HepG2 (cell line): ENCODE data around the gene ZMYND8. TPM values are rescaled to one million over a fixed set of nuclear protein-coding genes. Genes with fewer than 3 reads are reported as not detected.

Source experiments
- ATF3 ChIP-seq: sonication (generic); formaldehyde crosslinking; IDR thresholded peaks from 2 replicates; pipeline ENCODE4 v1.4.0; 2020; ENCODE audit warnings: missing genetic modification reagents
- ELF3 ChIP-seq: IDR thresholded peaks from 2 replicates; pipeline ENCODE4 v1.6.1; 2016; ENCODE audit warnings: missing genetic modification reagents, missing compliant biosample characterization
- HNF4A ChIP-seq: sonication (generic); formaldehyde crosslinking; IDR thresholded peaks from 2 replicates; pipeline ENCODE4 v1.4.0; 2020; ENCODE audit warnings: missing genetic modification reagents
- IKZF5 ChIP-seq: IDR thresholded peaks from 2 replicates; pipeline ENCODE4 v1.6.1; 2018; ENCODE audit warnings: missing genetic modification reagents, mild to moderate bottlenecking, missing compliant biosample characterization
- KDM5B ChIP-seq: sonication (generic); formaldehyde crosslinking; IDR thresholded peaks from 2 replicates; pipeline ENCODE4 v1.4.0; 2020; ENCODE audit warnings: missing genetic modification reagents, mild to moderate bottlenecking, borderline replicate concordance
- NKX3-1 ChIP-seq: sonication (generic); formaldehyde crosslinking; IDR thresholded peaks from 2 replicates; pipeline ENCODE4 v1.5.0; 2020; ENCODE audit warnings: missing genetic modification reagents
- RARA ChIP-seq: IDR thresholded peaks from 2 replicates; pipeline ENCODE4 v1.6.1; 2016; ENCODE audit warnings: missing genetic modification reagents, missing compliant biosample characterization
- TARDBP ChIP-seq: sonication (generic); formaldehyde crosslinking; IDR thresholded peaks from 2 replicates; pipeline ENCODE4 v1.8.0; 2022; ENCODE audit warnings: mild to moderate bottlenecking, missing genetic modification reagents
- TEAD3 ChIP-seq: optimal IDR thresholded peaks from 2 replicates; pipeline ENCODE3; 2016; ENCODE audit warnings: borderline replicate concordance
- TGIF2 ChIP-seq: IDR thresholded peaks from 2 replicates; pipeline ENCODE4 v1.6.1; 2016; ENCODE audit warnings: control low read depth, missing compliant biosample characterization
- YEATS2 ChIP-seq: sonication (generic); formaldehyde crosslinking; IDR thresholded peaks from 2 replicates; pipeline ENCODE4 v1.4.0; 2020; ENCODE audit warnings: missing genetic modification reagents, borderline replicate concordance
- ZC3H4 ChIP-seq: sonication (generic); formaldehyde crosslinking; IDR thresholded peaks from 2 replicates; pipeline ENCODE4 v1.4.0; 2020; ENCODE audit warnings: missing genetic modification reagents, borderline replicate concordance
- ZMYM3 ChIP-seq: sonication (generic); formaldehyde crosslinking; IDR thresholded peaks from 2 replicates; pipeline ENCODE4 v1.5.1; 2020; ENCODE audit warnings: mild to moderate bottlenecking, missing genetic modification reagents
- ZNF143 ChIP-seq: sonication (generic); formaldehyde crosslinking; IDR thresholded peaks from 2 replicates; pipeline ENCODE4 v1.4.0; 2020; ENCODE audit warnings: missing genetic modification reagents
- ZNF256 ChIP-seq: sonication (generic); formaldehyde crosslinking; conservative IDR thresholded peaks from 2 replicates; pipeline ENCODE4 v1.4.0; 2020; ENCODE audit warnings: missing genetic modification reagents
- ZNF407 ChIP-seq: sonication (generic); formaldehyde crosslinking; IDR thresholded peaks from one replicate; pipeline ENCODE4 v1.5.1; 2020; ENCODE audit warnings: mild to moderate bottlenecking, missing genetic modification reagents; ENCODE audit errors: not compliant biosample characterization
- ZNF709 ChIP-seq: sonication (generic); formaldehyde crosslinking; IDR thresholded peaks from 2 replicates; pipeline ENCODE4 v1.5.0; 2020; ENCODE audit warnings: mild to moderate bottlenecking, missing genetic modification reagents
- ZNF788 ChIP-seq: sonication (generic); formaldehyde crosslinking; IDR thresholded peaks from 2 replicates; pipeline ENCODE4 v1.5.0; 2020; ENCODE audit warnings: mild to moderate bottlenecking, missing genetic modification reagents, borderline replicate concordance
- ZSCAN29 ChIP-seq: sonication (generic); formaldehyde crosslinking; conservative IDR thresholded peaks from 2 replicates; pipeline ENCODE4 v1.4.0; 2020; ENCODE audit warnings: mild to moderate bottlenecking, missing genetic modification reagents
- polyA plus RNA-seq, 8 experiments: library from polyadenylated mRNA; depleted of rRNA in 3 of 8; stranded (reverse) in 7 of 8; unstranded in 1 of 8; fragments of >200 nt; fragmentation: Illumina TruSeq in 4 of 8; extraction: Trizol in 4 of 8; gene quantifications; 2 replicates each; pipeline versions ENCODE4 v1.2.1 to v1.2.3, GENCODE V29; 2011 to 2016; ENCODE audit warnings: low read depth in 4 of 8, missing spikeins in 1 of 8, mixed read lengths in 1 of 8; ENCODE audit not compliant: insufficient read depth in 1 of 8
- total RNA-seq, 5 experiments: library from RNA; depleted of rRNA; stranded (reverse); fragments of >200 nt; fragmentation: Illumina TruSeq; extraction: Trizol; gene quantifications; 2 replicates each; pipeline ENCODE4 v1.2.3, GENCODE V29; 2016; ENCODE audit warnings: low read depth in 1 of 5
- TF ChIP-seq, protein P1 (sequence below): sonication (generic); formaldehyde crosslinking; IDR thresholded peaks from 2 replicates; pipeline ENCODE4 v1.8.0; 2023; ENCODE audit warnings: mild to moderate bottlenecking, missing genetic modification reagents

The ZMYND8 gene
- total and polyA plus RNA-seq, 2 of the 13 experiments (the other 11 are each of a cell fraction or from before 2014, with no cell fraction given), result 53.9 to 84.7 TPM

- TF ChIP-seq ZNF709 (CRISPR knock-in tag) (no peak), ZC3H4 (CRISPR knock-in tag) (no peak), IKZF5 (0 out of 2 replicates have a peak, but pooled peaks have one; percentile 16), YEATS2 (no peak), KDM5B (peak; percentile 55; the same call in 1 of the 2 replicates), ZSCAN29 (no peak), TARDBP (CRISPR knock-in tag) (no peak), ATF3 (CRISPR knock-in tag) (no peak), NKX3-1 (CRISPR knock-in tag) (peak; percentile 59; the same call in 1 of the 2 replicates), ZNF256 (no peak), ZMYM3 (CRISPR knock-in tag) (peak; percentile 40; the same call in 1 of the 2 replicates), HNF4A (CRISPR knock-in tag) (peak; percentile 59), ZNF407 (CRISPR knock-in tag) (no peak), RARA (CRISPR knock-in tag) (peak; percentile 94), ZNF143 (CRISPR knock-in tag) (peak; percentile 50; the same call in 1 of the 2 replicates), TGIF2 (CRISPR knock-in tag) (0 out of 2 replicates have a peak, but pooled peaks have one; percentile 22), ELF3 (0 out of 2 replicates have a peak, but pooled peaks have one; percentile 21), ZNF788 (peak; percentile 35; the same call in 1 of the 2 replicates), TEAD3 (CRISPR knock-in tag) (peak; percentile 95)
- TF ChIP-seq, protein P1, sequence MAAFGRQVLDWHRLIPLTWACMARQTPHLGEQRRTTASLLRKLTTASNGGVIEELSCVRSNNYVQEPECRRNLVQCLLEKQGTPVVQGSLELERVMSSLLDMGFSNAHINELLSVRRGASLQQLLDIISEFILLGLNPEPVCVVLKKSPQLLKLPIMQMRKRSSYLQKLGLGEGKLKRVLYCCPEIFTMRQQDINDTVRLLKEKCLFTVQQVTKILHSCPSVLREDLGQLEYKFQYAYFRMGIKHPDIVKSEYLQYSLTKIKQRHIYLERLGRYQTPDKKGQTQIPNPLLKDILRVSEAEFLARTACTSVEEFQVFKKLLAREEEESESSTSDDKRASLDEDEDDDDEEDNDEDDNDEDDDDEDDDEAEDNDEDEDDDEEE (CRISPR knock-in tag), result peak; percentile 45; the same call in 1 of the 2 replicates
Observed at GRCh38 chr20:47396762-47397476, 40.4 kb upstream of the ZMYND8 start (continued).
